Measurements from ENCODE around the gene TMEM185A.

GRCh38 chrX:149572743-149573142, 58.8 kb downstream of the TMEM185A start:
- no peak for TF ChIP-seq CTCF (IDR thresholded peaks at IDR 0.05)
- TF ChIP-seq POLR2A (IDR thresholded peaks at IDR 0.05): no peak

Data from esophagus squamous epithelium (tissue), 4 donors.